Measurements from ENCODE around the gene ADPRH. TPM values are rescaled to one million over a fixed set of nuclear protein-coding genes. Genes with fewer than 3 reads are reported as not detected.

Gene ADPRH
- total RNA-seq, 4 donors from 2014 or later = 9.5 to 17.7 (median 13.0) TPM

Other genes with a start within 250 kb of the ADPRH start
- gene TMEM39A, start 115.9 kb upstream of the ADPRH start, total RNA-seq = 10 to 100 TPM; 19.6 to 33.3 (median 30.0) TPM
- 10 to 100 TPM; 10.6 to 18.9 (median 17.9) TPM for gene POGLUT1, start 110.5 kb upstream of the ADPRH start, total RNA-seq
- 10 to 100 TPM; 43.9 to 76.1 (median 47.0) TPM for gene TIMMDC1, start 80.9 kb upstream of the ADPRH start, total RNA-seq
- gene CD80, start 19.9 kb upstream of the ADPRH start, total RNA-seq = 1 to 10 TPM in 3 of 4 donors, under 1 TPM in 1; 0.65 to 4.4 (median 2.0) TPM
- 1 to 10 TPM; 1.4 to 8.9 (median 2.4) TPM for gene PLA1A, start 18.4 kb downstream of the ADPRH start, total RNA-seq
- gene POPDC2, start 81.1 kb downstream of the ADPRH start, total RNA-seq = 1 to 10 TPM; 1.3 to 2.9 (median 1.8) TPM
- 10 to 100 TPM; 17.9 to 86.4 (median 23.0) TPM for gene COX17, start 97.9 kb downstream of the ADPRH start, total RNA-seq
- gene CFAP91, start 123.5 kb downstream of the ADPRH start, total RNA-seq = 1 to 10 TPM in 3 of 4 donors, under 1 TPM in 1; 0.57 to 3.1 (median 2.9) TPM
- under 1 TPM in 2 of 4 donors, not detected in 2; 0.66 to 0.68 TPM for gene NR1I2, start 202.6 kb downstream of the ADPRH start, total RNA-seq

Measured in subcutaneous adipose tissue (tissue), 4 donors.